ENCODE results near the gene ASTL.

ASTL gene

GRCh38 chr2:96083989-96084857 lies 54.1 kb downstream of the ASTL start:
- no peak for DNase-seq (ENCODE audit: low read depth, low spot score)

GRCh38 chr2:96083064-96083939 lies 55.0 kb downstream of the ASTL start:
- DNase-seq (ENCODE audit: low read depth, low spot score): no peak

DNA sequence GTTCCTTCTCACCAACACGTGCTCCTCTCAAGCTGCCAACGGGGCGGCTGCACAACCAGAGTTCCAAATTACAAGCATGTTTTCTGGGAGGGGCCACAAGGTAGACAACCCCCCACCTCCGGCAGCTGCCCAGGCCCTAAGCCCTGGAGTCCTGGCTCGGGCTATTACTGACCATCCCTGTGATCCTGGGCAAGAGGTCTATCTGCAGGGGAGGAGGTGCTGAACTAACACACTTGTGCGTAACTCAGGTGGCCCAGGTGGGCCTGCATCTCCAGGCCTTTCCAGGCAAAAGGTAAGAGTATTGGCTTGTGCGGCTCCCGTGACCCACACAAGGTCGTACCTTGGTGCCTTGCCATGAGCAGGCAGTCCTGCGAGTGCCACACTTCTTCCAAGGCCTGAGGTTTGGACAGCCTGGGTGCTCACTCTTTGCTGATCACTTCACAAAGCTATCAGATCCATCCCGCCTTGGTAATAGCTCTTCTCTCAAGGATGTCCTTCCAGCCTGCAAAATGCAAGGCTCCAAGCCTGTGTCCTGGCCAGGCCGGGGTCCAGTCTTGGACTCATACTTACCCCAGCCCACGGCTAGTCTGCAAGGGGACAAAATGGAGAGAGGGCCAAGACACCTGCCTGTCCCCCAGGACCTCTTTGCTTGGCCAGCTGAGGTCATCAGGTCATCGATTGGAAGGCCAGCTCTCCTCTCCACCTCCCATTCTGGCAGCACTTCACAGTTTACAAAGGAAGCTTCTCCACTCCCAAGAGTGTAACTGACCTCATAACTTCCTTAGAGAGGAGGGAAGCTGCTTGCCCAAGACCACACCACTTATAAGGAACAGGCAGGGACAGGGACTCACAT lies 55.9 kb downstream of the ASTL start:
- DNase-seq (ENCODE audit: low read depth, low spot score): no peak

DNA sequence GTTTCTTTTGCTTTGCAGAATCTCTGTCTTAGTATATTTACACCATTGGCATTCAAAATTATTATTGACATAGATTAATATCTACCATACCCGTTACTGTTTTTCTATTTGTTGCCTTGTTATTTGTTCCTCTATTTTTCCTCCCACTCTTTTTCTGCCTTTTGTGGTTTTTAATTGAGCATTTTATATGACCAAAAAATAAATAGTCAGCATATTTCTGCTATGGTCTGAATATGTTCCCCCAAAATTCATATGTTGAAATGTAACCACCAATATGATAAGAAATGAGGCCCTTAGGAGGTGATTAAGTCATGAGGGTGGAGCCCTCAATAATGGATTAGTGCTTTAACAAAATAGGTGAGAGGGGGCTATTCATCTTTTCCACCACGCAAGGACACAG lies 57.3 kb downstream of the ASTL start:
- DNase-seq (ENCODE audit: low read depth, low spot score): no peak

GRCh38 chr2:96075199-96075771 lies 63.0 kb downstream of the ASTL start:
- no peak for DNase-seq (ENCODE audit: low read depth, low spot score)

DNA sequence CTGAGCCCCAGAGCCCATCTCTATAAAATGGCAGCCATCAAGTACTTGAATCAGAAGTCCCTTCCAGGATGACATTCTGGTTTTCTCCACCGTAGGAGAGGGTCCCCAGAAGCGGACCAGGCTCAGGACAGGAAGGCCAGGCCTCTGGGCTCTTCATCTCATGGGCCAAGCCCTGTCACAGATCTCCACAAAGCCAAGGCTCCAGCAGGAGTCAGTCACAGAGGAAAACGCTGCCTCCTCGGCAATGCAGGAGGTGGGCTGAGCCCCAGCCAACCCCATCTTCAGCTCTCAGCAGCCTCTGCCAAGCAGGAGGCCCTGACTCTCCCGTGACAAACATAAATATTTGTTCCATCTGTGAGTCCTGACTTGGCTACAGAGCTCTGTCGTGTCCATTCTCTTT lies 64.1 kb downstream of the ASTL start:
- DNase-seq (ENCODE audit: low read depth, low spot score): no peak

- no peak for DNase-seq (ENCODE audit: low read depth, low spot score)
These were observed 65.0 kb downstream of the ASTL start for GRCh38 chr2:96073170-96073775.

Measured in activated CD4-positive, CD25-positive, alpha-beta regulatory T cell treated with anti-CD3 and anti-CD28 coated beads, Interleukin-2, amount 50 U/mL, for 16 hours (primary cell).